Neural cell (in vitro differentiated cells): ENCODE results near the gene SHTN1. TPM values are rescaled to one million over a fixed set of nuclear protein-coding genes. Genes with fewer than 3 reads are reported as not detected.

Experiments
- H2AFZ ChIP-seq: fragments of 200-600, 300-800 bp; sonication (generic), shearing (Covaris generic); 2 replicates; pipeline ENCODE4 v1.6.0; 2014; ENCODE audit warnings: low read depth, mild to moderate bottlenecking, antibody characterized with exemption, low read length, moderate library complexity
- H3F3A ChIP-seq: fragments of 200-600 bp; shearing (Covaris generic); 2 replicates; pipeline ENCODE4 v1.6.1; 2016; ENCODE audit warnings: mild to moderate bottlenecking, moderate library complexity, mixed read lengths, antibody characterized with exemption, low read length; ENCODE audit not compliant: insufficient read depth, poor library complexity, severe bottlenecking
- H3K27ac ChIP-seq: fragments of 200-600, 300-800 bp; sonication (generic), shearing (Covaris generic); 2 replicates; pipeline ENCODE4 v1.5.1; 2014; ENCODE audit warnings: mild to moderate bottlenecking, low read length, moderate library complexity
- H3K27me3 ChIP-seq: fragments of 300-800, 200-600 bp; sonication (generic), shearing (Covaris generic); 2 replicates; pipeline ENCODE4 v1.6.0; 2014; ENCODE audit warnings: mild to moderate bottlenecking, low read depth, low read length, moderate library complexity; ENCODE audit not compliant: insufficient read depth
- H3K36me3 ChIP-seq: fragments of 300-800, 200-600 bp; sonication (generic), shearing (Covaris generic); 2 replicates; pipeline ENCODE4 v1.5.1; 2014; ENCODE audit warnings: mild to moderate bottlenecking, antibody characterized with exemption, low read length, moderate library complexity; ENCODE audit not compliant: insufficient read depth
- H3K4me2 ChIP-seq: fragments of 300-800, 200-600 bp; sonication (generic), shearing (Covaris generic); 2 replicates; pipeline ENCODE4 v1.6.0; 2014; ENCODE audit warnings: mild to moderate bottlenecking, low read length
- H3K4me3 ChIP-seq: fragments of 300-800, 200-600 bp; sonication (generic), shearing (Covaris generic); 2 replicates; pipeline ENCODE4 v1.5.1; 2014; ENCODE audit warnings: mild to moderate bottlenecking, low read length, moderate library complexity
- H3K79me2 ChIP-seq: fragments of 200-600 bp; shearing (Covaris generic); replicated peaks from 2 replicates; pipeline ENCODE4 v1.6.0; 2014; ENCODE audit warnings: mild to moderate bottlenecking, low read length, moderate library complexity; ENCODE audit not compliant: insufficient read depth
- H3K9ac ChIP-seq: fragments of 300-800, 200-600 bp; sonication (generic), shearing (Covaris generic); 2 replicates; pipeline ENCODE4 v1.6.1; 2016; ENCODE audit warnings: mild to moderate bottlenecking, low read length, mixed read lengths
- H3K9me2 ChIP-seq: fragments of 200-600 bp; shearing (Covaris generic); 2 replicates; pipeline ENCODE4 v1.6.1; 2016; ENCODE audit warnings: mild to moderate bottlenecking, low read length, mixed read lengths; ENCODE audit not compliant: insufficient read depth
- H3K9me3 ChIP-seq: fragments of 200-600, 300-800 bp; sonication (generic), shearing (Covaris generic); 2 replicates; pipeline ENCODE4 v1.6.1; 2016; ENCODE audit warnings: mild to moderate bottlenecking, mixed run types, low read length, moderate library complexity, mixed read lengths
- H4K20me1 ChIP-seq: fragments of 200-600 bp; shearing (Covaris generic); 2 replicates; pipeline ENCODE4 v1.6.1; 2016; ENCODE audit warnings: mild to moderate bottlenecking, mixed run types; ENCODE audit not compliant: insufficient read depth
- CTCF ChIP-seq: fragments of 450-650 bp; IDR thresholded peaks from 2 replicates; pipeline ENCODE4 v1.5.1; 2014; ENCODE audit warnings: antibody characterized with exemption, mild to moderate bottlenecking, moderate library complexity; ENCODE audit not compliant: poor library complexity, severe bottlenecking
- EP300 ChIP-seq: fragments of 450-650 bp; conservative IDR thresholded peaks from 2 replicates; pipeline ENCODE4 v1.6.1; 2014; ENCODE audit warnings: antibody characterized with exemption, mild to moderate bottlenecking, moderate library complexity; ENCODE audit not compliant: poor library complexity, severe bottlenecking
- EZH2 ChIP-seq: fragments of 200-600, 300-800 bp; shearing (Covaris generic), sonication (generic); IDR thresholded peaks from 2 replicates; pipeline ENCODE4 v1.6.1; 2014; ENCODE audit warnings: antibody characterized with exemption, low read length, borderline replicate concordance, mild to moderate bottlenecking; ENCODE audit not compliant: insufficient read depth, poor library complexity, severe bottlenecking
- MXI1 ChIP-seq: fragments of 450-650 bp; conservative IDR thresholded peaks from 2 replicates; pipeline ENCODE4 v1.6.1; 2014; ENCODE audit warnings: antibody characterized with exemption, mild to moderate bottlenecking; ENCODE audit not compliant: poor library complexity, severe bottlenecking
- POLR2AphosphoS5 ChIP-seq: IDR thresholded peaks from 2 replicates; pipeline ENCODE4 v1.6.1; 2012
- RAD21 ChIP-seq: fragments of 450-650 bp; conservative IDR thresholded peaks from 2 replicates; pipeline ENCODE4 v1.6.1; 2014; ENCODE audit warnings: antibody characterized with exemption, mild to moderate bottlenecking, moderate library complexity
- REST ChIP-seq: IDR thresholded peaks from 2 replicates; pipeline ENCODE4 v1.6.1; 2012; ENCODE audit warnings: borderline replicate concordance
- SMC3 ChIP-seq: fragments of 450-650 bp; conservative IDR thresholded peaks from 2 replicates; pipeline ENCODE4 v1.6.1; 2014; ENCODE audit warnings: antibody characterized with exemption, mild to moderate bottlenecking, moderate library complexity; ENCODE audit not compliant: poor library complexity
- TAF1 ChIP-seq: IDR thresholded peaks from 2 replicates; pipeline ENCODE4 v1.6.1; 2012; ENCODE audit warnings: low read depth
- polyA plus RNA-seq: library from polyadenylated mRNA; depleted of rRNA; stranded (reverse); fragments of >200 nt; gene quantifications from 2 replicates; pipeline ENCODE4 v1.2.3, GENCODE V29; 2014

SHTN1 gene
- polyA plus RNA-seq, 1 donor from 2014 or later, result 55.8 TPM

GRCh38 chr10:116948530-116948870, 56.5 kb downstream of the SHTN1 start:
- no peak overlapping the region for H3K27ac ChIP-seq
- H2AFZ ChIP-seq, result no peak overlapping the region
- no peak overlapping the region for H3K4me2 ChIP-seq
- H3K27me3 ChIP-seq, result no peaks in the 10 kb centered on the region
- H3K9ac ChIP-seq, result no peak overlapping the region
- no peaks in the 10 kb centered on the region for H3K79me2 ChIP-seq
- peaks cover 7% of the 10 kb centered on the region for H3K36me3 ChIP-seq
- no peak for TF ChIP-seq POLR2AphosphoS5
- TF ChIP-seq EZH2, result no peak
- TF ChIP-seq EP300, result no peak
- TF ChIP-seq SMC3, result no peak
- TF ChIP-seq REST, result no peak
- no peak for TF ChIP-seq CTCF
- TF ChIP-seq MXI1, result no peak
- TF ChIP-seq TAF1, result no peak
- TF ChIP-seq RAD21, result no peak
- H4K20me1 ChIP-seq, result no peaks in the 10 kb centered on the region
- no peaks in the 10 kb centered on the region for H3K9me3 ChIP-seq
- no peaks in the 10 kb centered on the region for H3K9me2 ChIP-seq
- H3F3A ChIP-seq, result no peaks in the 10 kb centered on the region
- H3K4me3 ChIP-seq, result no peak overlapping the region

GRCh38 chr10:116947841-116948529, 57.0 kb downstream of the SHTN1 start:
- H3K4me2 ChIP-seq, result no peak overlapping the region
- no peak overlapping the region for H3K27ac ChIP-seq
- no peaks in the 10 kb centered on the region for H3K9me2 ChIP-seq
- H3K9ac ChIP-seq, result no peak overlapping the region
- H3K79me2 ChIP-seq, result no peaks in the 10 kb centered on the region
- no peak overlapping the region for H2AFZ ChIP-seq
- TF ChIP-seq SMC3 (no peak), CTCF (no peak), EP300 (no peak), RAD21 (no peak), EZH2 (no peak)
- H3F3A ChIP-seq, result no peaks in the 10 kb centered on the region
- H3K9me3 ChIP-seq, result no peaks in the 10 kb centered on the region
- no peaks in the 10 kb centered on the region for H4K20me1 ChIP-seq
- no peak overlapping the region for H3K4me3 ChIP-seq
- H3K27me3 ChIP-seq, result no peaks in the 10 kb centered on the region
- H3K36me3 ChIP-seq, result peaks cover 7% of the 10 kb centered on the region
